Parathyroid adenoma (tissue), 2 donors: ENCODE results near the gene TBXAS1.

ENCODE experiments used
- H2AFZ ChIP-seq: fragments of 300-600 bp; sonication (generic); one replicate; pipeline ENCODE4 v1.7.0; 2017; ENCODE audit warnings: antibody characterized with exemption, mild to moderate bottlenecking
- H3K27ac ChIP-seq: fragments of 300-600 bp; sonication (generic); one replicate; pipeline ENCODE4 v1.7.0; 2017
- H3K27me3 ChIP-seq: fragments of 300-600 bp; sonication (generic); one replicate; pipeline ENCODE4 v1.7.0; 2017; ENCODE audit warnings: low read length; ENCODE audit not compliant: control insufficient read depth, insufficient read depth
- H3K36me3 ChIP-seq: fragments of 300-600 bp; sonication (generic); one replicate; pipeline ENCODE4 v1.7.0; 2017; ENCODE audit warnings: low read length; ENCODE audit not compliant: control insufficient read depth, insufficient read depth
- H3K4me1 ChIP-seq: fragments of 300-600 bp; sonication (generic); one replicate; pipeline ENCODE4 v1.7.0; 2017; ENCODE audit warnings: control low read depth
- H3K4me2 ChIP-seq: fragments of 300-600 bp; sonication (generic); one replicate; pipeline ENCODE4 v1.7.0; 2017; ENCODE audit warnings: low read length
- H3K4me3 ChIP-seq: fragments of 300-600 bp; sonication (generic); one replicate; pipeline ENCODE4 v1.7.0; 2017; ENCODE audit warnings: low read depth, low read length
- H3K79me2 ChIP-seq: fragments of 300-600 bp; sonication (generic); one replicate; pipeline ENCODE4 v1.7.0; 2017; ENCODE audit warnings: control low read depth
- H3K9ac ChIP-seq: fragments of 300-600 bp; sonication (generic); one replicate; pipeline ENCODE4 v1.7.0; 2017; ENCODE audit warnings: mild to moderate bottlenecking
- H3K9me3 ChIP-seq: fragments of 300-600 bp; sonication (generic); one replicate; pipeline ENCODE4 v1.7.0; 2017; ENCODE audit warnings: low read length; ENCODE audit not compliant: control insufficient read depth
- TF ChIP-seq, protein P1 (sequence below): fragments of 300-600 bp; sonication (generic); IDR thresholded peaks from one replicate; pipeline ENCODE4 v1.7.0; 2017; ENCODE audit warnings: antibody characterized with exemption, mild to moderate bottlenecking
- donor health status: primary hyperparathyroidism.

The TBXAS1 gene

GRCh38 chr7:139932531-139932930, 103.5 kb downstream of the TBXAS1 start:
- no peak overlapping the region for H3K27ac ChIP-seq
- no peaks in the 10 kb centered on the region for H3K9me3 ChIP-seq
- H3K4me2 ChIP-seq, result no peak overlapping the region
- no peak overlapping the region for H2AFZ ChIP-seq
- H3K27me3 ChIP-seq, result no peaks in the 10 kb centered on the region
- H3K36me3 ChIP-seq, result no peaks in the 10 kb centered on the region
- no peaks in the 10 kb centered on the region for H3K79me2 ChIP-seq
- H3K4me1 ChIP-seq, result no peaks in the 10 kb centered on the region
- no peak overlapping the region for H3K4me3 ChIP-seq
- TF ChIP-seq, protein P1, sequence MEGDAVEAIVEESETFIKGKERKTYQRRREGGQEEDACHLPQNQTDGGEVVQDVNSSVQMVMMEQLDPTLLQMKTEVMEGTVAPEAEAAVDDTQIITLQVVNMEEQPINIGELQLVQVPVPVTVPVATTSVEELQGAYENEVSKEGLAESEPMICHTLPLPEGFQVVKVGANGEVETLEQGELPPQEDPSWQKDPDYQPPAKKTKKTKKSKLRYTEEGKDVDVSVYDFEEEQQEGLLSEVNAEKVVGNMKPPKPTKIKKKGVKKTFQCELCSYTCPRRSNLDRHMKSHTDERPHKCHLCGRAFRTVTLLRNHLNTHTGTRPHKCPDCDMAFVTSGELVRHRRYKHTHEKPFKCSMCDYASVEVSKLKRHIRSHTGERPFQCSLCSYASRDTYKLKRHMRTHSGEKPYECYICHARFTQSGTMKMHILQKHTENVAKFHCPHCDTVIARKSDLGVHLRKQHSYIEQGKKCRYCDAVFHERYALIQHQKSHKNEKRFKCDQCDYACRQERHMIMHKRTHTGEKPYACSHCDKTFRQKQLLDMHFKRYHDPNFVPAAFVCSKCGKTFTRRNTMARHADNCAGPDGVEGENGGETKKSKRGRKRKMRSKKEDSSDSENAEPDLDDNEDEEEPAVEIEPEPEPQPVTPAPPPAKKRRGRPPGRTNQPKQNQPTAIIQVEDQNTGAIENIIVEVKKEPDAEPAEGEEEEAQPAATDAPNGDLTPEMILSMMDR, result no peak
- no peak overlapping the region for H3K9ac ChIP-seq

DNA sequence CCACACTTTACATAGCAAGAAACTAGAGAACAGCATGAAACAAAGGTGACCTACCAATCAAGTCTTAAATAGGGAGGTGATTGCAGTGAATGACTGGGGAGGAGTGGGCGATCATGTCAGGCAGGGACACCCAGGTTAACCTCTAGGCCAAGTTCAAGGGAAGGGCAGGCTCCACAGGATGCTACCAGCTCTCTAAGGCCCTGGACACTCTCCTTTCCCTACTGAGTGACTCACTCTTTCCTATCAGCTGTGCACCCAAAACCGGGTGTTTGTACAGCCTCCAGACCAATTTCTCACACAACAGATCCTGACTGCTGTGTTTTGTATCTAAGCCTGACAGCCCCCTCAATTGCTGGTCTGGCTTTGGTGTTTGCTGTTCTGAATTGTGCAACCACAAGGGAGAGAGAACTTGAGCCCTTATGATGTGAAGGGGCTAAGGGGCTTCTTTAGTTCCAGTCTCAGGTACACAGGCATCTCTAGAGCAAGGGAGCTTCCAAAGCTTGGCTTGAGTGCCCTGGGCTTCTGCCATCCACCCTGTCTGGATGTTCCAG, 107.8 kb downstream of the TBXAS1 start:
- Histone ChIP-seq H3K36me3 (no peaks in the 10 kb centered on the region), H3K9me3 (no peaks in the 10 kb centered on the region), H3K4me2 (no peak overlapping the region), H3K4me3 (no peak overlapping the region), H3K79me2 (no peaks in the 10 kb centered on the region), H2AFZ (no peak overlapping the region), H3K27ac (no peak overlapping the region), H3K9ac (no peak overlapping the region), H3K4me1 (no peaks in the 10 kb centered on the region), H3K27me3 (no peaks in the 10 kb centered on the region)
- TF ChIP-seq, protein P1, result no peak

DNA sequence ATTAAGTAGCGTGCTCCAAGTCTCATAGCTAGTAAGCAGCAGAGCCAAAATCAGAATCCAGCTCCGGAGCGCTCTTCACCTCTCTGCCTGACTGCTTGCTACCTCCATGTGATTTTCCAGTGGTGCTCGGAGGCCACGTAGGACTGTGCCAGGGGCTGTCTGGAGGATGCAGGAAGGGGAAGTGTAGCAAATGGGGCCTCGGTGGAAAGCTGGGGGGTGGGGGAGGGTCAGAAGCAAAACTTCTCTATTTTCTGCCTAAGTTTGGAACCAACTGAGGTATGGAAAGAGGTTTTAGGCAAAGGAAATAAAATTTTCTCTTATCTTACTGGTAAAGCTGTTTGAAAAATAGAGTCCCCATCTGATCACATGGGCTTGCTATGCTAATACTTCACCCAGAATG, 108.7 kb downstream of the TBXAS1 start:
- no peaks in the 10 kb centered on the region for H3K79me2 ChIP-seq
- H3K4me1 ChIP-seq, result no peaks in the 10 kb centered on the region
- H2AFZ ChIP-seq, result no peak overlapping the region
- no peak overlapping the region for H3K27ac ChIP-seq
- no peaks in the 10 kb centered on the region for H3K9me3 ChIP-seq
- TF ChIP-seq, protein P1, result no peak
- H3K9ac ChIP-seq, result no peak overlapping the region
- H3K4me2 ChIP-seq, result no peak overlapping the region
- H3K36me3 ChIP-seq, result no peaks in the 10 kb centered on the region
- no peaks in the 10 kb centered on the region for H3K27me3 ChIP-seq
- H3K4me3 ChIP-seq, result no peak overlapping the region

GRCh38 chr7:139940866-139941265, 111.8 kb downstream of the TBXAS1 start:
- Histone ChIP-seq H3K4me3 (no peak overlapping the region), H3K4me2 (no peak overlapping the region), H3K9me3 (no peaks in the 10 kb centered on the region), H3K4me1 (no peaks in the 10 kb centered on the region), H3K27ac (no peak overlapping the region), H3K36me3 (no peaks in the 10 kb centered on the region), H2AFZ (no peak overlapping the region), H3K27me3 (no peaks in the 10 kb centered on the region), H3K9ac (no peak overlapping the region), H3K79me2 (no peaks in the 10 kb centered on the region)
- TF ChIP-seq, protein P1, result no peak

GRCh38 chr7:139941421-139941820, 112.4 kb downstream of the TBXAS1 start:
- TF ChIP-seq, protein P1, result no peak
- H3K4me3 ChIP-seq, result no peak overlapping the region
- no peaks in the 10 kb centered on the region for H3K9me3 ChIP-seq
- H3K4me2 ChIP-seq, result no peak overlapping the region
- no peaks in the 10 kb centered on the region for H3K4me1 ChIP-seq
- H3K27me3 ChIP-seq, result no peaks in the 10 kb centered on the region
- no peak overlapping the region for H3K27ac ChIP-seq
- no peaks in the 10 kb centered on the region for H3K36me3 ChIP-seq
- no peaks in the 10 kb centered on the region for H3K79me2 ChIP-seq
- H2AFZ ChIP-seq, result no peak overlapping the region
- H3K9ac ChIP-seq, result no peak overlapping the region
